Natural killer cell (primary cell): Measurements from ENCODE around the gene KLHL22. TPM values are rescaled to one million over a fixed set of nuclear protein-coding genes. Genes with fewer than 3 reads are reported as not detected.

ENCODE experiments used
- ATAC-seq, 3 donors: fragments of 150-1000 bp in 2 of 3; fragments of 200-7000 bp in 1 of 3; cut with Tn5 transposase; 1 replicate in 1 of 3; 2 replicates in 2 of 3; pipeline ENCODE4 v1.10.0; 2021; ENCODE audit warnings: mild to moderate bottlenecking in 2 of 3, moderate library complexity in 2 of 3
- DNase-seq, 2 donors: peaks; one replicate each; pipeline versions ENCODE4 v3.0.0 to v3.0.0-alpha.2; 2013 to 2021; ENCODE audit warnings: mixed read lengths in 1 of 2
- H3K27ac ChIP-seq: one replicate; pipeline ENCODE4 v1.5.1; 2013; ENCODE audit warnings: mild to moderate bottlenecking, low read length
- H3K27me3 ChIP-seq: one replicate; pipeline ENCODE4 v1.6.1; 2013; ENCODE audit warnings: low read length; ENCODE audit not compliant: control insufficient read depth, insufficient read depth
- H3K36me3 ChIP-seq: one replicate; pipeline ENCODE4 v1.6.1; 2013; ENCODE audit warnings: low read length; ENCODE audit not compliant: control insufficient read depth, insufficient read depth
- H3K4me1 ChIP-seq: one replicate; pipeline ENCODE4 v1.6.1; 2013; ENCODE audit warnings: low read length; ENCODE audit not compliant: control insufficient read depth, insufficient read depth
- H3K4me3 ChIP-seq: one replicate; pipeline ENCODE4 v1.5.1; 2013; ENCODE audit warnings: low read length
- H3K9me3 ChIP-seq: one replicate; pipeline ENCODE4 v1.6.1; 2013; ENCODE audit warnings: low read length; ENCODE audit not compliant: control insufficient read depth, insufficient read depth
- H3K27ac Mint-ChIP-seq, 2 donors: one replicate each; pipeline ENCODE4 v1.8.0; 2022; ENCODE audit warnings: mild to moderate bottlenecking in 2 of 2, mixed read lengths in 2 of 2, moderate library complexity in 1 of 2
- H3K27me3 Mint-ChIP-seq, 2 donors: one replicate each; pipeline ENCODE4 v1.8.0; 2022; ENCODE audit warnings: low read depth in 2 of 2, mixed read lengths in 2 of 2
- H3K36me3 Mint-ChIP-seq: one replicate; pipeline ENCODE4 v1.8.0; 2022; ENCODE audit warnings: mixed read lengths
- H3K4me1 Mint-ChIP-seq, 2 donors: one replicate each; pipeline ENCODE4 v1.8.0; 2022; ENCODE audit warnings: mixed read lengths in 2 of 2
- H3K4me3 Mint-ChIP-seq: one replicate; pipeline ENCODE4 v1.8.0; 2022; ENCODE audit warnings: mild to moderate bottlenecking, moderate library complexity, mixed read lengths
- H3K9me3 Mint-ChIP-seq, 2 donors: one replicate each; pipeline ENCODE4 v1.8.0; 2022; ENCODE audit warnings: mixed read lengths in 2 of 2
- WGBS: methylation state at CpG from one replicate; pipeline ENCODE4 v1.1.7; 2013; ENCODE audit warnings: missing lambda C conversion rate; ENCODE audit not compliant: insufficient coverage; 5-methylcytosine and 5-hydroxymethylcytosine counted together
- intact Hi-C: fragments of 100-400 bp; cut with micrococcal nuclease; formaldehyde crosslinking; loops from one replicate; pipeline ENCODE4 v1.14.2; 2022
- total RNA-seq, 4 donors: library from RNA; stranded (reverse); fragments of 120-200 nt in 1 of 4; gene quantifications; one replicate each; pipeline versions ENCODE4 v1.2.3 to v1.2.4, GENCODE V29; 2013 to 2022
- TF ChIP-seq, protein P1 (sequence below): fragments of 200-600 bp; IDR thresholded peaks from one replicate; pipeline ENCODE4 v1.8.0; 2022; ENCODE audit warnings: antibody characterized with exemption

Gene KLHL22
- total RNA-seq, 3 donors from 2014 or later (not counting 1 experiment from before 2014, with no cell fraction given): 26.5 to 53.0 (median 31.0) TPM

DNA sequence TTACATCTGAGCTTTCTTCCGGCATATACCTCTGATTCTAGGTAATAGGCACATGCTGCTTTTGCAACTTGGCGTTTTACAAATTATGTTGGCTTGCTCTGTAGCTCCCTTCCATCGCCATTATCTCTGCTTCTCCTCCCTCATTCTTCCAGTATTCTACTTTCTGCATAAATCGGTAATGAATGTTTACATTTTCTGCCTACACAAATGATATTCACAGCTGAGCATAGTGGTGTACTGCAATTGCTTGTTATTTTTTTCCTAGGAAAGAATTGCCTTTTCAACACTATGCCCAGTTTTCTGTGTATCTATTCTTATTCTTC is 30.7 kb upstream of the KLHL22 start:
- no peak overlapping the region for H3K27ac ChIP-seq
- intact Hi-C loops: no loop called here
- H3K36me3 ChIP-seq: peaks cover 31% of the 10 kb centered on the region
- H3K4me1 ChIP-seq: peaks cover 50% of the 10 kb centered on the region
- H3K9me3 ChIP-seq: no peaks in the 10 kb centered on the region
- WGBS: 91% methylated on average over 4 of the region's 4 CpGs
- TF ChIP-seq, protein P1, sequence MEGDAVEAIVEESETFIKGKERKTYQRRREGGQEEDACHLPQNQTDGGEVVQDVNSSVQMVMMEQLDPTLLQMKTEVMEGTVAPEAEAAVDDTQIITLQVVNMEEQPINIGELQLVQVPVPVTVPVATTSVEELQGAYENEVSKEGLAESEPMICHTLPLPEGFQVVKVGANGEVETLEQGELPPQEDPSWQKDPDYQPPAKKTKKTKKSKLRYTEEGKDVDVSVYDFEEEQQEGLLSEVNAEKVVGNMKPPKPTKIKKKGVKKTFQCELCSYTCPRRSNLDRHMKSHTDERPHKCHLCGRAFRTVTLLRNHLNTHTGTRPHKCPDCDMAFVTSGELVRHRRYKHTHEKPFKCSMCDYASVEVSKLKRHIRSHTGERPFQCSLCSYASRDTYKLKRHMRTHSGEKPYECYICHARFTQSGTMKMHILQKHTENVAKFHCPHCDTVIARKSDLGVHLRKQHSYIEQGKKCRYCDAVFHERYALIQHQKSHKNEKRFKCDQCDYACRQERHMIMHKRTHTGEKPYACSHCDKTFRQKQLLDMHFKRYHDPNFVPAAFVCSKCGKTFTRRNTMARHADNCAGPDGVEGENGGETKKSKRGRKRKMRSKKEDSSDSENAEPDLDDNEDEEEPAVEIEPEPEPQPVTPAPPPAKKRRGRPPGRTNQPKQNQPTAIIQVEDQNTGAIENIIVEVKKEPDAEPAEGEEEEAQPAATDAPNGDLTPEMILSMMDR: no peak
- Mint-ChIP-seq H3K4me3 (no peak overlapping the region), H3K27me3 (no peaks in the 10 kb centered on the region), H3K9me3 (no peaks in the 10 kb centered on the region), H3K4me1 (peaks cover 49 to 65% of the 10 kb centered on the region in 2 donors), H3K36me3 (no peaks in the 10 kb centered on the region), H3K27ac (peak overlapping the region; percentile 12 to 37)
- DNase-seq: no peak
- no peak for ATAC-seq
- no peak overlapping the region for H3K4me3 ChIP-seq
- no peaks in the 10 kb centered on the region for H3K27me3 ChIP-seq

DNA sequence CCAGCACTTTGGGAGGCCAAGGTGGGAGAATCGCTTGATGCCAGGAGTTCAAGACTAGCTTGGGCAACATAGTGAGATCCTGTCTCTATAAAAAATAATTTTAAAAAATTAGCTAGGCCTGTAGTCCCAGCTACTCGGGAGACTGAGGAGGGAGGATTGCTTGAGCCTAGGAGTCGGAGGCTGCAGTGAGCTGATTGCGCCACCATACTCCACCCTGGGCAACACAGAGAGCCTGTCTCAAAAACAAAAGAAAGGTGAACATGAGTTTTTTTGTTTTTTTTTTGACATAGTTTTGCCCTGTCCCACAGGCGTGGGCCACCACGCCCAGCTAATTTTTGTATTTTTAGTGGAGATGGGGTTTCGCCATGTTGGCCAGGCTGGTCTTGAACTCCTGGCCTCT is 29.5 kb upstream of the KLHL22 start:
- Mint-ChIP-seq H3K36me3 (peaks cover 5% of the 10 kb centered on the region), H3K27ac (peak overlapping the region in 1 of 2 donors; percentile 86), H3K9me3 (no peaks in the 10 kb centered on the region), H3K4me1 (peaks cover 51 to 59% of the 10 kb centered on the region in 2 donors), H3K27me3 (no peaks in the 10 kb centered on the region), H3K4me3 (no peak overlapping the region)
- Histone ChIP-seq H3K4me1 (peaks cover 43% of the 10 kb centered on the region), H3K4me3 (no peak overlapping the region), H3K27me3 (no peaks in the 10 kb centered on the region), H3K27ac (no peak overlapping the region), H3K9me3 (no peaks in the 10 kb centered on the region), H3K36me3 (peaks cover 26% of the 10 kb centered on the region)
- DNase-seq (no peak), ATAC-seq (no peak)
- intact Hi-C loops: no loop called here
- 96% methylated on average over 7 of the region's 7 CpGs for WGBS
- TF ChIP-seq, protein P1: no peak

DNA sequence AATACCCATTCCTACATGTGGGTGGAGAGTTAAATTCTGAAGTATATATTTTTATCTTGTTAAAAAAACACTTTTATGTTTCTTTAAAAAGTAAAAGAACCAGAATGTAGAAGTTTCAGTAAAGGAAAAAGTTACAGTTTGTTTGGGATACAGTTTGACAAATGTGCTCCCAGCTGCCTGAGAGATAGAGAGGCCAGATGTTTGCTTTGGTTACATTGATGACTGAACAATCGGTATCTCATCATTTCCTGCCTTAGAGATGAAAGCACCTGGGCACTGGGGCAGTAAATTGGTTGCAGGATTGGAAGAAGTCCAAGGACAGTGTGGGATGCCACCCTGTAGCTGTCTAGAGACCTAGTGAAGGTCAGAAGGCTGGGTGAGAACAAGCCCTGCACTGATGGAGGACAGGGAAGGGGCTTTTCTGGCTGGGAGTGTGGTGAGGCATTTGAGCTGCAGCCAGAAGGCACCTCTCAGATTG is 28.4 kb upstream of the KLHL22 start:
- Histone ChIP-seq H3K27ac (peak overlapping the region; percentile 16), H3K4me3 (no peak overlapping the region), H3K4me1 (peaks cover 48% of the 10 kb centered on the region), H3K9me3 (no peaks in the 10 kb centered on the region), H3K36me3 (peaks cover 33% of the 10 kb centered on the region), H3K27me3 (no peaks in the 10 kb centered on the region)
- peaks cover 60 to 64% of the 10 kb centered on the region in 2 donors for H3K4me1 Mint-ChIP-seq
- ATAC-seq (peak in 2 of 3 donors; percentile 62 to 64), DNase-seq (peak in 1 of 2 donors; percentile 66)
- peak overlapping the region; percentile 85 to 86 for H3K27ac Mint-ChIP-seq
- TF ChIP-seq, protein P1: no peak
- peaks cover 8% of the 10 kb centered on the region for H3K36me3 Mint-ChIP-seq
- H3K27me3 Mint-ChIP-seq: no peaks in the 10 kb centered on the region
- intact Hi-C loops: no loop called here
- no peak overlapping the region for H3K4me3 Mint-ChIP-seq
- H3K9me3 Mint-ChIP-seq: no peaks in the 10 kb centered on the region
- 4% methylated on average over 1 of the region's 1 CpG for WGBS
